IPS DF 4.7 (cell line): Measurements from ENCODE around the gene NUPR2.
"Not testable (repeated sequence)": the region's sequence is repeated elsewhere in the genome, so short reads cannot be mapped to it uniquely, and the experiment has no call there.

Source experiments
- DNase-seq: peaks from one replicate; pipeline ENCODE4 v3.0.0-alpha.2; 2013; ENCODE audit warnings: low spot score; ENCODE audit errors: extremely low read depth

Gene NUPR2, protein sequence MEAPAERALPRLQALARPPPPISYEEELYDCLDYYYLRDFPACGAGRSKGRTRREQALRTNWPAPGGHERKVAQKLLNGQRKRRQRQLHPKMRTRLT

DNA sequence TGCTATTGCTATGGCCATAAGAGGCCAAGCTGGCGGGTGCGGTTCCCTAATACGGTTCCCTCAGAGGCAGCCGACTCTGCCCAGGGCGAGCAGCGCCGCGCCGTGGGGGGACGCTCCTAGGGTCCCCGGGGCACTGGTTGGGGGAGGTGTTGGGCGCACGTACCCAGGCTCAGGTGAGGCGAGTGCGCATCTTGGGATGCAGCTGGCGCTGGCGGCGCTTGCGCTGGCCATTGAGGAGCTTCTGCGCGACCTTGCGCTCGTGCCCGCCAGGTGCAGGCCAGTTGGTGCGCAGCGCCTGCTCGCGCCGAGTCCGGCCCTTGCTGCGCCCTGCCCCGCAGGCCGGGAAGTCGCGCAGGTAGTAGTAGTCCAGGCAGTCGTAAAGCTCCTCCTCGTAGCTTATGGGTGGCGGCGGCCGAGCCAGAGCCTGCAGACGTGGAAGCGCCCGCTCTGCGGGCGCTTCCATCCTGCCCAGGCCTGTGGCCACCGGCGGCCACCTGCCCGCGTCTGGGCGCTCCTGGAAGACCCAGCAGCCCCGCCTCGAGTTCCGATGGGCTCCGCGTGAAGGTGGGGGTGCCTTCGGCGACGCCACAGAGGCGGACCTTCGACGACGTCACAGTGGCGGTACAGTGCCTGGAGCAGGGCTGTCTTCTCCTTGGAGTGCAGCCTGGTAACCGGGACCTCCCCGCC, at the start of gene NUPR2:
Gene NUPR2, minus strand, starts transcription at position 566 of the 687 bp plus-strand sequence. Its CDS starts 103 bp downstream, at position 463.
- DNase-seq: no peak

DNA sequence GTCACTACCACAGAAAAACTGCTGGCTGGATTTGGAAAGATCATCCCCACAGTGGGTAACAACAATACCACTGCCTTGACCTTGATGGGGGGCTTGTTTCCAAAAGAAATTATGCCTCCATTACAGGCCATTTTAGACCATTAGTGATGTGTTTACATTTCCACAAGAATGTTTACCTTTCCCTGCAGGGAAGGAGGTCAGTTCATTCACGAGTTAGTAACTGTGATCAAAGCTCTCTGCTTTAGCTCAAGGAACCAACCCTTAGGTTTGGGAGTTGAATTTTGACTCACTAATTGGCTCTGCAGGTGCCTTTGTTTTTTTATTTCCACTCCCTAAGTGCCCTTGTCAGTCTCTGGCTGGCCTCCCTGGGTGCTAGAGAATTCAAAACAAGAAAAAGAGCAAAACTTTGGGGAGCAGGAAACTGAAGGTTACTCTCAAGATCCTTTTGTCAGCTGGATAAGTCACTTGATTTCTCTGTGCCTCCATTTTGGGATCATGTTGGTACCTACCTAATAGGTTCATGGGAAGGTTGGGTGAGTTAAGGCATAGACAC, 41.1 kb upstream of the NUPR2 start:
- DNase-seq: no peak

DNA sequence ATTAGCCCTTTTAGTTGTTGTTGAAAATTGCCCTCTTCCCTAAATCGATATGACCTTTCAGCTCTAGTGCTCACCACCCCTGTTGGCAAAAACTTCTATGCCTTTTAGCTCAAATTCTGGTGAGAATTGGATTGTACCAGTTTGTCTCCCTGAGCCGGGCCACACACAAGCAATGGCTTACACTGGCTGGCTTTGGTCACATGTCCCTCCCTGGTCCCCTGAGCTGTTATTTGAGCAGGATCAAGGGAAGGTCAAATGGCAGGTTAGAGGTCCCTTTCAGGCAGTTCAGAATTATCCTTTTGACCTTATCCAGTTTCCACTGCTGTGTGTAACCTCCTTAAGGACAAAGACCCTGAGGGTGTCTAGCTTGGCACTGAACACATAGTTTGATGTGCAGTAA, 14.8 kb upstream of the NUPR2 start:
- not testable (repeated sequence) for DNase-seq

DNA sequence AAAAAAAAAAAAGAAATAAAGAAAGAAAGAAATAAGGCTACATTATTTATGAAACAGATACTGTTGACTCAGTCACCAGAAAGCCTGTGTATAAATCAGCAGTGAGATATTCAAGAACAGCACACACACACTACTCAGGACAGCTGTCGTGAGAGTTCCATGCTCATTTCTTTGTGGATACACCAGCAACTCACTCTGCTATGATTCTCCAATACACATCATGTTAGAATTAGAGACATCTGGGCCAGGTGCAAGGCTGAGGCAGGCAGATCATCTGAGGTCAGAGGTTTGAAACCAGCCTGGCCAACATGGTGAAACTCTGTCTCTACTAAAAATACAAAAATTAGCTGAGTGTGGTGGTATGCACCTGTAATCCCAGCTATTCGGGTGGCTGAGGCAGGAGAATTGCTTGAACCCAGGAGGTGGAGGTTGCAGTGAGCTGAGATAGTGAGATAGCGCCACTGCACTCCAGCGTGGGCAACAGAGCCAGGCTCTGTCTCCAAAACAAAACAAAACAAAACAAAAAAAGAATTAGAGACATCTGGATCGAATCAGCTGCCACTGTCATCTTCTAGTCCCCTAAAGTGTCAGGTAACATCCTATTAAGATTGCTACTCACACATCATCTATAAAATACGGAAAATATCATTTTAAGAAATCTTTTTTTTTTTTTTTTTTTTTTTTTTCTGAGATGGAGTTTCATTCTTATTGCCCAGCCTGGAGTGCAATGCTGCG, 11.2 kb upstream of the NUPR2 start:
- no peak for DNase-seq

DNA sequence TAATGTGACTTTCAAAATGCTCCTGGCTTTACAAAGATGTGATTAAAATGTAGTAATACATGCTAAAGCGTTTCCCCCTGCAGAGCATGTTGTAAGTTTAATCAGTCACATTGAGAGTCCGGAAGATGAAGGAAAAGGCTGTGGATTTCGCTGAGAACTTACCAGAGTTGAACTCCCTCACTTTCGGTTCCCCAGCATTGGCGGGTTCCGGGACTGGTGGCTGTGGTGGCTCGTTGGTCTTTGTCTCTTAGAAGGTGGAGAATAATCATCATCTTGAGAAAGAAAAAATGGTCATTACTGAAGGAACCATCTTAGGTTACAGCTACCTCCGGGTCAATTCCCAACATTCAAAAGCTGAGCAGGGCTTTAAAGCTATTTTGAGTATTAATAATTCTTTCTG, 9.6 kb upstream of the NUPR2 start:
- DNase-seq: no peak

DNA sequence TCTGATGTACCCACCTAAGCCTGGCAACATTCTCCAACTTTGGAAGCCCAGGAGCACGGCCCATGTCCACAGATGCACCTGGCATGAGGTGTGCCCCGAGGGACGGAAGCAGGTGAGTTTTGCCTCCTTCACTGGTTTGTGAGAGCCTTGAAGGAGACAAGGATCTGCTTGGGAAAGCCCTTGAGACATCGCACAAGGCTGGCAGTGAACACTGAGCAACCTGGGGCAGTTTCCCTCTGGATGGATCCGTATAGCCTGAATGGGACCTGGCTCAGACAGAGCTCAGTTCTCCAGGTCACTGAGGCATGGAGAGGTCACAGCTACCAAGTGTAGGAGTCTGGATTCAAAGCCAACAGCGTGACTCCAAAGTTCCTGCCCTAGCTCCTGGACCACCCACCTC, 8.8 kb upstream of the NUPR2 start:
- DNase-seq: no peak

DNA sequence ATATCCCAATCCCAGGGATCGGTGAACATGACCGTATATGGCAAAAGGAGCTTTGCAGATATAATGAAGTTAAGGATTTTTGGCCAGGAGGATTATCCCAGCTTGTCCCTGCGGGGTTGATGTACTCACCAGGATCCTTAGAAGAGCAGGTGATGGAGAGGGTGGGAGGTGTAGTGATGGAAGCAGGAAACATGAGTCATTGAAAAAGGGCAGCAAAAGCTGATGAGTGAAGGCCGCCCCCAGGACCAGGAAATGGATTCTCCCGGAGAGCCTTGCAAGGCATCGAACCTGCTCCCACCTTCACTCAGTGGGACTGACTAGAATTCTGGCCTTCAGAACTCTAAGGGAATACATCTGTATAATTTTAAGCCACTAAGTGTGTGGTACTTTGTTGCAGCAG, 5.2 kb upstream of the NUPR2 start:
- DNase-seq: no peak

DNA sequence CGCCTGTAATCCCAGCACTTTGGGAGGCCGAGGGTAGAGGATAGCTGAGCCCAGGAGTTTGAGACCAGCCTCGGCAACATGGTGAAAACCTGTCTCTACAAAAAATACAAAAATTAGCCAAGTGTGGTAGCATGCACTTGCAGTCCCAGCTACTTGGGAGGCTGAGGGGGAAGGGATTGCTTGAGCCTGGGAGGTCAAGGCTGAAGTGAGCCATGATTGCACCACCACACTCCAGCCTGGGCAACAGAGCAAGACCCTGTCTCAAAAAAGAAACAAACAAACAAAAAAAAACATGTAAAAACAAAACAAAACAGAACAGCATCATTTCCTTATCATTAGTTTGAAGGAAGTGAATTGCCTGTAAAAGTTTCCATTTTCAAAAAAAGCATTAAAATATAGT, 4.0 kb downstream of the NUPR2 start:
- DNase-seq: not testable (repeated sequence)

DNA sequence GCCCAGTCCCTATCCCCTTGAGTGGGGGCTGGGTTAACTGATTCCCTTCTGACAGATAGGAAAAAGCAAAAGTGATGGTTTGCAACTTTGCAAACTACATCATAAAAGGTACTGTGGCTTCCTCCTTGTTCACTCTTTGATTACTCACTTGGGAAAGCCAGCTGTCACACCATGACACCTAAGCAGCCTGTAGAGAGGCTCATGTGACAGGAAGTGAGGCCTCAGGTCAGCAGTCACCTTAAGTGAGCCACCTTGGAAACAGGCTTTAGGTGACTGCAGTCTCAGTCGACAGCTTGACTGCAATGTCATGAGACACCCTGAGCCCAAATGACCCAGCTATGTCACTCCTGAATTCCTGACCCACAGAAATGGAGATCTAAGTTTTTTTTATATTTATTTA, 5.6 kb downstream of the NUPR2 start:
- no peak for DNase-seq

DNA sequence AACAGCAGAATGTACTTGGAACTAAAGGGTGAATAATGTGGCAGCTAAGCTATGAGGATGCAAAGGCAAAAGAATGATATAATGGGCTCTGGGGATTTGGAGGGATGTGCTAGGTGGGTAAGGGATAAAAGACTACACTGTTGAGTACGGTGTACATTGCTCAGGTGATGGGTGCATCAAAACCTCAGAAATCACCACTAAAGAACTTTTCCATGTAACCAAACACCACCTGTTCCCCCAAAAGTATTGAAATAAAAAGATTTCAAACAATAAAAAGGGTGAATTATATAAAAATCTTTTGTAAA, 8.3 kb downstream of the NUPR2 start:
- DNase-seq: no peak

DNA sequence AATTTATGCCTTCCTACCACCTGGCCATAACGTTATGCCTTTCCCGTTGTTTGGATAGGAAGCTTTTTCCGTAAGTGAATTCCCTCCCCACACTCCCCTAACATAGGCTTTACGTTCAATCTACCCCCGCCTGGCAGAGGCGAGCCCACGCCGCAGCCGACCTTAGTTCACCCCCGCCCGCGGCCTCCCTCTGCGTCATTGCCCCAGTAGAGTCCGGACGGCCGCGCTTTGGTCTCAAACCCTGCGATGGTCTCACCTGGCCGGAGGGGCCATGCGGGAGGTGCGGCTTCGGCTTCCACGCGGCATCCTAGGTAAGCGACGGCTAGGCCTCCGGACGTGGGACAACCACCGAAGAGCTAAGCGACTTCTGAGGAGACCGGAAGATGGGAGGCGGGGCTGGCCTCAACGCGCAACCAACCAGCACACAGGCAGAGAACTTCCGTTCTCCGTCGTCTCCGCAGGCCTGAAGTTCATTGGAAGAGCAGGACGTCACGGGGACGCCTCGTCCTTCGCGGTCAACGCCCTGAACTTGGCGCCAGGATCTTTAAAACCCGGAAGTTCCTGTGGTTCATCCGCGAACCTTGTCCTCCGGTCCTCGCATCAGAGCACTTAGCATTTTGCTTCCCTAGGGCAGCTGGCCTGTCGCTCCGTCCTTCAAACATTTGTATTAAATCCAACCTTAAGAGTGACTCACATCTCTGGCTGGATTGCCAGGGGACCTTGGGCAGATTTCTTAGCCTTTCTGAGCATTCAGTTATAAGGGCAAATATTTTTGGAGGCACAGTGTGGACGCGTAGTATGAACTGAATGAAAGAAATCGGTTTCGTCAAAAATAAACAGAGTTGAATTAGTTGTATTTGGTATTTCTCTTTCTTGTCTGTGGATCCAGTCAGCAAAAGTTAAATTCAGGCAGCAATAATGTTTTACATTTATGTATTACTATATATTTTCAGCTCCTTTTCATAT, 9.8 kb downstream of the NUPR2 start, which contains the start of gene CHCHD2:
Gene CHCHD2, minus strand, starts transcription at position 369 of the 966 bp plus-strand sequence. Its CDS starts 63 bp downstream, at position 306.
- no peak for DNase-seq

DNA sequence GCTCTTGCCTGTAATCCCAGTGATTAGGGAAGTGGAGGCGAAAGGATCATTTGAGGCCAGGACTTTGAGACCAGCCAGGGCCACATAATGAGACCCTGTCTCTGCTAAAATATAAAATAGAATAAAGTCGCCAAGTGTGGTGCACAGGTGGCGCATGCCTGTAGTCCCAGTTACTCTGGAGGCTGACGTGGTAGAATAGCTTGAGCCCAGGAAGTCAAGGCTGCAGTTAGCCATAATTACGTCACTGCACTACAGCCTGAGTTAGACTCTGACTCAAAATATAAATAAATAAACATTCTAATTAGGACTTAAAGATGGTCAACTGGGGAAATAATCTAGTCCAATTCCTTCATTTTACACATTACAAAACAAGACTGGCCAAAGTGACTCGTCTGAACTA, 10.7 kb downstream of the NUPR2 start:
- DNase-seq: no peak

DNA sequence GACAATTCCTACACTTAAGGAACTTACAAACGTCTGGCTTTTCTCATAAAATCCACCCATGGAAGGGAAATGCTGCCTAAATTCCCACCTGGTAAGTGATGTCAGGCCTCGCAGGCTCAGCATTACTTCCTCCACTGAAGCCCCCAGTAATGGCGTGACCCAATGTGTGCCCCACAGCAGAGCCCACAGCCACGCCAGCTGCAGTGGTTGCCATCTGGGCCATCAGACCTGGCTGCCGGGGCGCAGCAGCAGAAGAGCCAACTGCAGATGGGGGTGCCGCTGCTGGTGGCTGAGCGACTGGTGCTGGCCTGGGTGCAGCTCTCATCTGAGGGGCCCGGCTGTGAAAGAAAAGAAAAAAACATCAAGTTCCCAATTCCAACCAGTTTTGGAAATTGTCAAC, 12.1 kb downstream of the NUPR2 start:
- DNase-seq: not testable (repeated sequence)

DNA sequence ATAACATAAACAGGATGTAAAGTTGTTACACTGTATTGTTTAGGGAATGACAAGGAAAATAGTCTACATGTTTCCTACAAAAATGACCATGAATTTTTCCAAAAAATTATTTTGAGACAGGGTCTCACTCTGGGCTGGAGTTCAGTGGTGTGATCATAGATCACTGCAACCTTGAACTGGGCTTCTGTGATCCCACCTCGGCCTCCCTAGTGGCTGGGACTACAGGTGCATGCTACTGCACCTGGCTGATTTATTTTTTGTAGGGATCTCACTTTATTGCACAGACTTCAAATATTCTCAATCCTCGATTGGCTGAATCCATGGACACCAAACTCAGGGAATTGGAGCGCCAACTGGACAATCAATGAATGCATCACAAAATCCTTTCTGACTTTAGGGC, 16.6 kb downstream of the NUPR2 start:
- DNase-seq: no peak

DNA sequence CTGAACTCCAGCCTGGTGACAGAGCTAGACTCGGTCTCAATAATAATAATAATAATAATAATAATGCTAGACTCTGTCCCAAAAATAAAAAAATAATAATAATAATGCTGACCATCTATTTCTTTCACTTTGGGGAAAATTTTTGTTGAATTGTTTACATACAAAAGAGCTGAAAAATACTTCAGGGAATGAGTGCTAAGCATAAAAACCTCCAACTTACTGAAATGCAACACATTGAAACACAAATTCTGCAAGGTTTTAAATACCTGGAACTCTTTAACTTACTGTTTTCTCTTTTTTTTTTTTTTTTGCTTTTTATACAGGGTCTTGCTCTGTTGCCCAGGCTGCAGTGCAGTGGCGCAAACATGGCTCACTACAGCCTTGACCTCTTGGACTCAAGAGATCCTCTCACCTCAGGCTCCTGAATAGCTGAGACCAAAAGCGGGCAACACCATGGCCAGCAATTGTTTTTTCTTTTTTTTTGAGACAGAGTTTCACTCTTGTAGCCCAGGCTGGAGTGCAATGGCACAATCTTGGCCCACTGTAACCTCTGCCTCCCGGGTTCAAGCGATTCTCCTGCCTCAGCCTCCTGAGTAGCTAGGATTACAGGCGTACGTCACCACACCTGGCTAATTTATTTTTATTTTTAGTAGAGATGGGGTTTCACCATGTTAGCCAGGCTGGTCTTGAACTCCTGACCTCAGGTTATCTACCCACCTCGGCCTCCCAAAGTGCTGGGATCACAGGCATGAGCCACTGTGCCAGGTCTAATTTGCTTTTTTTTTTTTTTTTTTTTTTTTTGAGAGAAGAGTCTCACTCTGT, 17.8 kb downstream of the NUPR2 start:
- DNase-seq: not testable (repeated sequence)

DNA sequence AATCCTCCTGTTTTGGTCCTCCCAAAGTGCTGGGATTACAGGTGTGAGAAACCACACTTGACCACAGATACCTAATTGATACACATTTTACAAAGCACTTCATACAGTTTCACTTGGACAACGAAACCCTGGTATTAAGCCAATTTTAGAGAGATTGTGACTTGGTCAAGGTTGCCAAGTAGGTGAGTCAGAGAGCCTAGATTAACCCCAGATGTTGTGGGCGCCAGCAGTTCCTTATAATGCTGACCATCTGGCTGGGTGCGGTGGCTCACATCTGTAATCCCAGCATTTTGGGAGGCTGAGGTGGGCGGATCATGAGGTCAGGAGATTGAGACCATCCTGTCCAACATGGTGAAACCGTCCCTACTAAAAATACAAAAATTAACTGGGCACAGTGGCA, 18.5 kb downstream of the NUPR2 start:
- DNase-seq: no peak

DNA sequence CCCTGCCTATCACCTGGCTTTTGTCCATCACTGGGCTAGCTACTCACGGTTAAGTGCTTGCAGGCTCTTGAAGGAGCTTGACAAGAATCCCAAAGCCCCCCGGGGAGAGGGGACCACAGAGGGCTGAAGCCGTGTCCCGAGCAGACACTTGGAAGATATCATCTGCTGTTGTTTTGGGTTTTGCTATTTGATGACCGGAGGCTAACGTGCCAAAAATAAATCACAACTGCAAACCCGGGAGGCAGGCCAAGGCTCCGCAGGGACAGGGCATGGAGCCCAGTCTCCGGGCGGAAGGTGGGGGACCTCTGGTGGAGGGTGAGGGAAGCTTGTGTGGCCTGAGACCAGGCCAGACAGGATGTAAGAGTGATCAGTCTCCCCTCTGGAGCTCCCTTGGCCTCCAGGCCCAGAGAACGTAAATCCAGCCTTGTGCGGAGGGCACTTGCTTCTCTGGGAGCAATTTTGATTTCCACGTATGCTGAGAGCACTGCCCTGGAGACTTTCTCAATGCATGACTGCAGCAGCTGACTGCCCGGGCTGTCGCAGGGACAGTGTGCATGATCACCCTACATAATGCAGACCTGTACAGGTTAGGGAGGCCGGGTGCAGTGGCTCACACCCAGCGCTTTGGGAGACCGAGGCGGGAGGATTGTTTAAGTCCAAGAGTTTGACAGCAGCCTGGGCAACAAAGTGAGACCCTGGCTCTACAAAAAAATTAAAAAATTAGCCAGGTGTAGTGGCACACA, 23.3 kb downstream of the NUPR2 start, which contains the start of gene PHKG1:
Gene PHKG1, minus strand, starts transcription at position 164 of the 743 bp plus-strand sequence. CDS start 4,011 bp downstream, outside the sequence.
- no peak for DNase-seq

DNA sequence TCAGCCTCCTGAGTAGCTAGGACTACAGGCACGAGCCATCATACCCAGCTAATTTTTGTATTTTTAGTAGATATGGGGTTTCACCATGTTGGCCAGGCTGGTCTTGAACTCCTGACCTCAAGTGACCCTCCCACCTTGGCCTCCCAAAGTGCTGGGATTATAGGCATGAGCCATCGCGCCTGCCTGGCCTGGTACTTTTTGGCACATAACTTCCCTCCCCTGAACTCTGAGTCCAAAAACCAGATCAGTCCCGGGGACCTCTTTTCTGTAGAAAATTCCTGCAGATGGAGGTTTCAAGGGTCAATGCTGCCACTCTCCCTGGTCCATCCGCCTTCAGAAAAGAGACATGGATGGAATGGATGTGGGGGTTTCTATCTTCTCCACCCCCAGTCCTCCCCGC, 23.8 kb downstream of the NUPR2 start:
- DNase-seq: not testable (repeated sequence)

DNA sequence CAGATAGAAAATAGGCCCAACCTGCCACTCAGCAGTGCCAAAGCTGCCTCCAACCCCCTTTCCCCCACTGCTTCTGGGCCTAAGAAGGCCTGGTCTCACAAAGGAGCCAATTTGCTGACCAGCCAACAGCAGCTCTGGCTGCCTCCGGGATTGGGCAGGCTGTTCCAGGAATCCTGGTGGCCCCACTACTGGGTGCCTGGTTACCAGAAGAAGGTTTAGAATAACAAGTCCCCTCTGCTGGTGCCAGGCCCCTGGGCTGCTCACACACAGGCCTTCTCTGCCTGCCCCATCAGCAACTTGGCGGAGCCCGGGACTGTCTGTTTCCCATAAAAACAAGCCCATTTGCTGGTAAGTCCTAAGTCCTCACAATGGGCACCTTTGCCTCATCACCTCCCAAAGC, 24.6 kb downstream of the NUPR2 start:
- no peak for DNase-seq

DNA sequence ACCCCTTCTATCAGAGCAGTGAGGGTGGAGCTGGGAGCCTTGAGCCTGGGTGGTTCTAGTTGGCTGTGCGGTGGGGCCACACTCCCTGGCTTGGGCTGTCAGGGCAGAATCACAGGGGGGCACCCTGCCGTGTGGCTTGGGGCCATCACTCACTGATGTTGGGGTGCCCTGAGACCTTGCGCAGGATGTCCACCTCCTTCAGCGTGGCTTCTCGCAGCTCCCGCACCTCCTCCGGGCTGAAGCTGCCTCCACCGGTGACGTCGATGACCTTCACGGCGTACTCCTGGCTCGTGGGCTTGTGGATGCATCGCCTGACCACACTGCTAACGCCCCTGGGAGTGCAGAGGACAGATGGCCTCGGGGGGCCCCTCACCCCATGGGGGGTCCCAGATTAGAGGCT, 28.8 kb downstream of the NUPR2 start:
- no peak for DNase-seq
